Uterus (tissue), 4 donors: ENCODE data around the gene EXOSC3. TPM values are rescaled to one million over a fixed set of nuclear protein-coding genes. Genes with fewer than 3 reads are reported as not detected.
"Not testable (repeated sequence)": the region's sequence is repeated elsewhere in the genome, so short reads cannot be mapped to it uniquely, and the experiment has no call there.

Source experiments
- DNase-seq, 2 donors: peaks; one replicate each; pipeline ENCODE4 v3.0.0-alpha.2; 2019 to 2020
- H3K27ac ChIP-seq, 2 donors: fragments of 200-600 bp; sonication (generic); 1 replicate in 1 of 2; 2 replicates in 1 of 2; pipeline ENCODE4 v1.5.1; 2016 to 2018
- H3K27me3 ChIP-seq, 2 donors: fragments of 200-600 bp; sonication (generic); one replicate each; pipeline ENCODE4 v1.5.1; 2018 to 2019; ENCODE audit warnings: control low read depth in 1 of 2
- H3K36me3 ChIP-seq, 2 donors: fragments of 200-600 bp; sonication (generic); one replicate each; pipeline ENCODE4 v1.5.1; 2019; ENCODE audit warnings: control low read depth in 1 of 2
- H3K4me1 ChIP-seq, 2 donors: fragments of 200-600 bp; sonication (generic); one replicate each; pipeline ENCODE4 v1.5.1; 2018 to 2019; ENCODE audit warnings: control low read depth in 1 of 2
- H3K4me3 ChIP-seq, 2 donors: fragments of 200-600 bp; sonication (generic); 1 replicate in 1 of 2; 2 replicates in 1 of 2; pipeline ENCODE4 v1.5.1; 2018 to 2019; ENCODE audit warnings: mild to moderate bottlenecking in 1 of 2
- H3K9me3 ChIP-seq, 2 donors: fragments of 200-600 bp; sonication (generic); one replicate each; pipeline ENCODE4 v1.5.1; 2019; ENCODE audit warnings: control low read depth in 1 of 2
- POLR2A ChIP-seq, 2 donors: fragments of 450-650 bp; IDR thresholded peaks; one replicate each; pipeline ENCODE4 v1.6.1; 2016; ENCODE audit warnings: antibody characterized with exemption in 2 of 2, mild to moderate bottlenecking in 1 of 2, moderate library complexity in 1 of 2
- intact Hi-C: fragments of 100-400 bp; cut with DNase I; formaldehyde crosslinking; loops from one replicate; pipeline ENCODE4 v1.15.1; 2023; ENCODE audit warnings: low total_unique reads
- total RNA-seq, 4 donors: library from RNA; depleted of rRNA in 3 of 4; stranded (reverse); fragments of >200 nt in 3 of 4; gene quantifications; one replicate each; pipeline versions ENCODE4 v1.1.0 to v1.2.4, GENCODE V29; 2014 to 2023
- TF ChIP-seq, protein P1 (sequence below), 4 experiments: fragments of 200-600 bp in 2 of 4; fragments of 450-650 bp in 2 of 4; sonication (generic) in 2 of 4; IDR thresholded peaks; one replicate each; pipeline ENCODE4 v1.5.1; 2016 to 2019; ENCODE audit warnings: antibody characterized with exemption in 4 of 4, mild to moderate bottlenecking in 2 of 4, moderate library complexity in 1 of 4
- donor health status: DM: yes; HTN: yes; CAD: no.

Gene EXOSC3
- total RNA-seq, result 10 to 100 TPM; 12.4 to 66.6 (median 33.5) TPM

DNA sequence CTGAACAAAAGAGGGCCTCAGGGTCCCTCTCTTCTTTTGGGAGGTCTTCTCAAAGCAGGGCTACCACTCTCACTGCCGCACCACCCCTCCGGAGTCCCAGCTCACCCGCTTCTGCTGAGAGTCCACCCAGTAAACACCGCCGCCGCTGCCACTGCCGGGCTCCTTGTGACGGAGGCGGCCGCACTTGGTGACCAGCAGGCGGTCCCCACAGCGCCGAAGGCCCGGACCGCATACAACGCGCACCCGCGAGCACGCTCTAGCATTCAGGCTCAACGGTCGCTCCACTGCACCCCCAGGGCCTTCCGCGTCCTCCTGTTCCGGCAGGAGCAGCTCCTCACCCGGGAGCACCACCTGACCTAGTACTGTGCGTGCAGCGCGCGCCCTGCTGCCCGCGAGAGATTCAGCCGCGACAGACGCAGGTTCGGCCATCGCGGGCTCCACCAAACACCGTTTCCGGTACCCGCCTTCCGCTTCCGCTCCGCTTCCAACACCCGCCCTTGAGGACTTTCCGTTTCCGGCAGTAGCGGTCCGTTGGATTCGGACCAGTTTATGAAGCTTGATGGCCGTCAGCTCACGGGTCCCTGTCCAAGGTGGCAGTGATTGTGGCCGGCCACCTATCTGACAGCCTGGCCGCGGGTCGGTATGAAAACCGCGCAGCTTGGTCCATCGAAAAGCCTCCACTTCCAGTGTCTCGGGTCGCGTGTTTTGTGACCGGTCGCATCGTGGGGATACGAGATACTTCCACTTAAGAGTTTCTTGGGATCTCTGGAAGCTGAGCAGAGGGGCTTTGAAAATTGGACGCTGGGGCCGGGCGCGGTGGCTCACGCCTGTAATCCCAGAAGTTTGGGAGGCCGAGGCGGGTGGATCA is at the start of gene EXOSC3:
TSS of gene EXOSC3 (minus strand) at position 449 of the 868 bp plus-strand sequence. CDS start at position 429, 20 bp downstream.
- Histone ChIP-seq H3K4me1 (no peaks in the 10 kb centered on the region), H3K27ac (peak within 1 kb of the TSS; percentile 70 to 88), H3K4me3 (peak within 1 kb of the TSS; percentile 95 to 96), H3K9me3 (no peaks in the 10 kb centered on the region), H3K27me3 (no peaks in the 10 kb centered on the region), H3K36me3 (no peaks in the 10 kb centered on the region)
- TF ChIP-seq POLR2A (IDR thresholded peaks at IDR 0.05), result peak; percentile 28 to 51
- TF ChIP-seq, protein P1, sequence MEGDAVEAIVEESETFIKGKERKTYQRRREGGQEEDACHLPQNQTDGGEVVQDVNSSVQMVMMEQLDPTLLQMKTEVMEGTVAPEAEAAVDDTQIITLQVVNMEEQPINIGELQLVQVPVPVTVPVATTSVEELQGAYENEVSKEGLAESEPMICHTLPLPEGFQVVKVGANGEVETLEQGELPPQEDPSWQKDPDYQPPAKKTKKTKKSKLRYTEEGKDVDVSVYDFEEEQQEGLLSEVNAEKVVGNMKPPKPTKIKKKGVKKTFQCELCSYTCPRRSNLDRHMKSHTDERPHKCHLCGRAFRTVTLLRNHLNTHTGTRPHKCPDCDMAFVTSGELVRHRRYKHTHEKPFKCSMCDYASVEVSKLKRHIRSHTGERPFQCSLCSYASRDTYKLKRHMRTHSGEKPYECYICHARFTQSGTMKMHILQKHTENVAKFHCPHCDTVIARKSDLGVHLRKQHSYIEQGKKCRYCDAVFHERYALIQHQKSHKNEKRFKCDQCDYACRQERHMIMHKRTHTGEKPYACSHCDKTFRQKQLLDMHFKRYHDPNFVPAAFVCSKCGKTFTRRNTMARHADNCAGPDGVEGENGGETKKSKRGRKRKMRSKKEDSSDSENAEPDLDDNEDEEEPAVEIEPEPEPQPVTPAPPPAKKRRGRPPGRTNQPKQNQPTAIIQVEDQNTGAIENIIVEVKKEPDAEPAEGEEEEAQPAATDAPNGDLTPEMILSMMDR (IDR thresholded peaks at IDR 0.05), result no peak
- intact Hi-C loops, result no loop called here
- DNase-seq, result peak; percentile 82 to 83

DNA sequence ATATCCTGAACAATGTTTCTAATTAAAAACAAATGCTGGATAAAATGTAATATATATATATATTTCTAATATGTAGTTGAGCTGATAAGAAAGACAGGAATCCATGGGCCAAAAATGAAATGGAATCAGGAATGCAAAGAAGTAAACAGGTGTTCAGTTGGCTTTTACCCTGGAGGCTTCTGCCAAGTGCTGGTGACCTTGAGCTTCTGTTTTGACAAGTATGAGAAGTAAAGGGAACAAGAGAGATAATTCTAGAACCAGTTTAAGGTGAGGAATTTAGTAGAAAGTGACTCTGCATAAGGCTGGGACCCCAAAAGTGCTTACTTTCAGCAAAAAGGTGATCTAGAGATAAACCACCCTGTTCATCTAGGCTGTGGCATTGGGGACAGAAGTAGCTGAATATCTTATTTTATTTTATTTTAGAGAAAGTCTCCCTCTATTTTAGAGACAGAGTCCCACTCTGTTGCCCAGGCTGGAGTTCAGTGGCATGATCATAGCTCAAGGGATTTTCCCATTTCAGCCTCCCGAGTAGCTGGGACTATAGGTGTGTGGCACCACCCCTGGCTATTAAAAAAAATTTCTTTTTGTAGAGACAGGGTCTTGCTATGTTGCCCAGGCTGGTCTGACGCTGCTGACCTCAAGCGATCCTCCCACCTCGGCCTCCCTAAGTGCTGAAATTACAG is 42.8 kb upstream of the EXOSC3 start:
- Histone ChIP-seq H3K4me1 (no peaks in the 10 kb centered on the region), H3K27ac (no peak overlapping the region), H3K9me3 (no peaks in the 10 kb centered on the region), H3K36me3 (no peaks in the 10 kb centered on the region), H3K4me3 (no peak overlapping the region), H3K27me3 (no peaks in the 10 kb centered on the region)
- DNase-seq, result no peak
- intact Hi-C loops, result loop anchor here (10.0 kb wide), 1 partner anchor 57 kb away; no protein-coding TSS in a partner anchor
- TF ChIP-seq POLR2A (IDR thresholded peaks at IDR 0.05), result no peak
- TF ChIP-seq, protein P1 (IDR thresholded peaks at IDR 0.05), result no peak

DNA sequence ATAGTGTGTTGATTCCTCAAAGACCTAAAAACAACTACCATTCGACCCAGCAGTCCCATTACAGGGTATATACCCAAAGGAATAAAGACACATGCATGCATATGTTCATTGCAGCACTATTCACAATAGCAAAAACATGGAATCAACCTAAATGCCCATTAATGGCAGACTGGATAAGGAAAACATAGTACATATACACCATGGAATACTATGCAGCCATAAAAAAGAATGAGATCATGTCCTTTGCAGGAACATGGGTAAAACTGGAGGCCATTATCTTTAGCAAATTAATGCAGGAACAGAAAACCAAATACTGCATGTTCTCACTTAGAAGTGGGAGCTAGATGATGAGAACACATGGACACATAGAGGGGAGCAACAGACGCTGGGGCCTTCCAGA is 40.3 kb upstream of the EXOSC3 start:
- not testable (repeated sequence) for H3K27ac ChIP-seq, H3K27me3 ChIP-seq, H3K9me3 ChIP-seq, H3K4me3 ChIP-seq, DNase-seq, H3K36me3 ChIP-seq, H3K4me1 ChIP-seq
- intact Hi-C loops, result loop anchor here (10.0 kb wide), 1 partner anchor 60 kb away; no protein-coding TSS in a partner anchor

DNA sequence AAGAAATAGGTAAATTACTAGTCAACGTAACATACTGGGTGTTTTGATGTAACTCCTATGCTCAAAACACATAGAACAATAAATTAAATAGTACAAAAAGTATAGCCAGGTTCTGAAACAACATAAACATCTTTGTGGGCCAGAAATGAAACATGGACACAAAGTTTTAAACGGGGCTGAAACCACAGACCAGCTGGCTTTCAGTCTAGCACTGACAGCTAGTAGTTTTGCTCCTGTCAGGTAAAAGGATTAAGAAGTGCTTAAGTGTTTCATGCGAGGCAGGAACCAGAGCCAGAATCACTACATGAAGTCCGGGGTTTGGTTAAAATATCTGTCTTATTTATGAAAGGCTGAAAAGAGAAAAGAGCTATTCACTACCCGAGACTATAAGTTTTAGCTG is 35.3 kb upstream of the EXOSC3 start:
- Histone ChIP-seq H3K27me3 (no peaks in the 10 kb centered on the region), H3K27ac (no peak overlapping the region), H3K9me3 (no peaks in the 10 kb centered on the region), H3K4me3 (no peak overlapping the region), H3K4me1 (no peaks in the 10 kb centered on the region), H3K36me3 (no peaks in the 10 kb centered on the region)
- intact Hi-C loops, result loop anchor here (10.0 kb wide), 1 partner anchor 65 kb away; no protein-coding TSS in a partner anchor
- DNase-seq, result no peak
- TF ChIP-seq POLR2A (IDR thresholded peaks at IDR 0.05), result no peak

DNA sequence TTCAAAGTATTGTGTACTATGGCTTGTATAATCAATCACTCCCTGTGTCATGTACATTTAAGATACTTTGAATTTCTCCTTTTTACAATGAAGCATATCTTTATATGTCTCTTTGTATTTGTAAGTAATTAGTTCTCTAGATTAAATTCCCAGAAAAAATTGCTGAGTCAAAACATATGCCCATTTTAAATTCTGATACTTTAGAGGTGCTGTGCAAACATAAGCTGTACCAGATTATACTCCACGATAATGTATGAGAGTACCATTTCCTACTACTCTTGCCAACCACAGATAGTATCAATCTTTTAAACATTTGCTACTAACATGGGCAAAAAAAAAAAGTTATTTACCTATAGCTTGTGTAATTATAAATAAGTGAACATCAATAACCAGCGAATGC is 34.0 kb upstream of the EXOSC3 start:
- Histone ChIP-seq H3K36me3 (no peaks in the 10 kb centered on the region), H3K27ac (no peak overlapping the region), H3K27me3 (no peaks in the 10 kb centered on the region), H3K4me1 (no peaks in the 10 kb centered on the region), H3K9me3 (no peaks in the 10 kb centered on the region), H3K4me3 (no peak overlapping the region)
- TF ChIP-seq POLR2A (IDR thresholded peaks at IDR 0.05), result no peak
- TF ChIP-seq, protein P1 (IDR thresholded peaks at IDR 0.05), result no peak
- intact Hi-C loops, result no loop called here
- DNase-seq, result no peak
